Measurements from ENCODE around the gene IL27RA. TPM values are rescaled to one million over a fixed set of nuclear protein-coding genes. Genes with fewer than 3 reads are reported as not detected.

IL27RA gene
- total and polyA plus RNA-seq, 2 experiments from 2014 or later, result 7.7 to 11.4 TPM

GRCh38 chr19:14059093-14059480 is 27.5 kb downstream of the IL27RA start:
- H3K4me2 ChIP-seq, result peak overlapping the region; percentile 73
- H3K4me1 Mint-ChIP-seq, result peaks cover 14% of the 10 kb centered on the region
- peak; percentile 83 for DNase-seq (ENCODE audit: low spot score)

GRCh38 chr19:14059652-14060155 is 28.1 kb downstream of the IL27RA start:
- no peak overlapping the region for H3K4me3 Mint-ChIP-seq
- Histone ChIP-seq H4K20me1 (replicated peaks; ENCODE audit: insufficient read depth) (no peaks in the 10 kb centered on the region; the same call in 1 of the 2 replicates), H2AFZ (no peak overlapping the region), H3K27me3 (ENCODE audit: insufficient read depth) (peaks cover 25% of the 10 kb centered on the region), H3K36me3 (ENCODE audit: insufficient read depth) (no peaks in the 10 kb centered on the region), H3K27ac (ENCODE audit: low read depth) (no peak overlapping the region), H3K4me1 (ENCODE audit: insufficient read depth) (peaks cover 8% of the 10 kb centered on the region; the same call in 1 of the 2 replicates), H3K4me3 (no peak overlapping the region), H3K4me2 (no peak overlapping the region), H3F3A (replicated peaks; ENCODE audit: low read depth) (no peaks in the 10 kb centered on the region; the same call in 1 of the 2 replicates), H3K9me2 (ENCODE audit: insufficient read depth) (no peaks in the 10 kb centered on the region), H3K79me2 (replicated peaks; ENCODE audit: insufficient read depth) (no peaks in the 10 kb centered on the region)
- ATAC-seq, result no peak
- H3K9me3 Mint-ChIP-seq, result no peaks in the 10 kb centered on the region
- peaks cover 32% of the 10 kb centered on the region for H3K27me3 Mint-ChIP-seq (ENCODE audit: insufficient read depth, low read depth, poor library complexity)
- peaks cover 2% of the 10 kb centered on the region; the same call in 1 of the 3 replicates for H3K36me3 Mint-ChIP-seq (ENCODE audit: low read depth)
- no peak for DNase-seq (ENCODE audit: low spot score)
- H3K27ac Mint-ChIP-seq, result no peak overlapping the region
- H3K4me1 Mint-ChIP-seq, result peaks cover 14% of the 10 kb centered on the region
- TF ChIP-seq ZNF331 (CRISPR knock-in tag; IDR thresholded peaks at IDR 0.05; ENCODE audit: low read depth) (no peak), ZNF114 (CRISPR knock-in tag; IDR thresholded peaks at IDR 0.05) (no peak), CTCF (conservative IDR thresholded peaks at IDR 0.05; ENCODE audit: low read depth in 2 of 2) (no peak), STAT1 (IDR thresholded peaks at IDR 0.05; ENCODE audit: unreplicated experiment) (no peak), EZH2phosphoT487 (IDR thresholded peaks at IDR 0.05; ENCODE audit: unreplicated experiment) (no peak), JUNB (IDR thresholded peaks at IDR 0.05; ENCODE audit: unreplicated experiment) (no peak)
- TF ChIP-seq, protein P1, sequence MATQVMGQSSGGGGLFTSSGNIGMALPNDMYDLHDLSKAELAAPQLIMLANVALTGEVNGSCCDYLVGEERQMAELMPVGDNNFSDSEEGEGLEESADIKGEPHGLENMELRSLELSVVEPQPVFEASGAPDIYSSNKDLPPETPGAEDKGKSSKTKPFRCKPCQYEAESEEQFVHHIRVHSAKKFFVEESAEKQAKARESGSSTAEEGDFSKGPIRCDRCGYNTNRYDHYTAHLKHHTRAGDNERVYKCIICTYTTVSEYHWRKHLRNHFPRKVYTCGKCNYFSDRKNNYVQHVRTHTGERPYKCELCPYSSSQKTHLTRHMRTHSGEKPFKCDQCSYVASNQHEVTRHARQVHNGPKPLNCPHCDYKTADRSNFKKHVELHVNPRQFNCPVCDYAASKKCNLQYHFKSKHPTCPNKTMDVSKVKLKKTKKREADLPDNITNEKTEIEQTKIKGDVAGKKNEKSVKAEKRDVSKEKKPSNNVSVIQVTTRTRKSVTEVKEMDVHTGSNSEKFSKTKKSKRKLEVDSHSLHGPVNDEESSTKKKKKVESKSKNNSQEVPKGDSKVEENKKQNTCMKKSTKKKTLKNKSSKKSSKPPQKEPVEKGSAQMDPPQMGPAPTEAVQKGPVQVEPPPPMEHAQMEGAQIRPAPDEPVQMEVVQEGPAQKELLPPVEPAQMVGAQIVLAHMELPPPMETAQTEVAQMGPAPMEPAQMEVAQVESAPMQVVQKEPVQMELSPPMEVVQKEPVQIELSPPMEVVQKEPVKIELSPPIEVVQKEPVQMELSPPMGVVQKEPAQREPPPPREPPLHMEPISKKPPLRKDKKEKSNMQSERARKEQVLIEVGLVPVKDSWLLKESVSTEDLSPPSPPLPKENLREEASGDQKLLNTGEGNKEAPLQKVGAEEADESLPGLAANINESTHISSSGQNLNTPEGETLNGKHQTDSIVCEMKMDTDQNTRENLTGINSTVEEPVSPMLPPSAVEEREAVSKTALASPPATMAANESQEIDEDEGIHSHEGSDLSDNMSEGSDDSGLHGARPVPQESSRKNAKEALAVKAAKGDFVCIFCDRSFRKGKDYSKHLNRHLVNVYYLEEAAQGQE (IDR thresholded peaks at IDR 0.05; ENCODE audit: unreplicated experiment), result no peak
- TF ChIP-seq, protein P2, sequence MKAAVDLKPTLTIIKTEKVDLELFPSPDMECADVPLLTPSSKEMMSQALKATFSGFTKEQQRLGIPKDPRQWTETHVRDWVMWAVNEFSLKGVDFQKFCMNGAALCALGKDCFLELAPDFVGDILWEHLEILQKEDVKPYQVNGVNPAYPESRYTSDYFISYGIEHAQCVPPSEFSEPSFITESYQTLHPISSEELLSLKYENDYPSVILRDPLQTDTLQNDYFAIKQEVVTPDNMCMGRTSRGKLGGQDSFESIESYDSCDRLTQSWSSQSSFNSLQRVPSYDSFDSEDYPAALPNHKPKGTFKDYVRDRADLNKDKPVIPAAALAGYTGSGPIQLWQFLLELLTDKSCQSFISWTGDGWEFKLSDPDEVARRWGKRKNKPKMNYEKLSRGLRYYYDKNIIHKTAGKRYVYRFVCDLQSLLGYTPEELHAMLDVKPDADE (IDR thresholded peaks at IDR 0.05), result no peak

More at GRCh38 chr19:14059093-14059480, 27.5 kb downstream of the IL27RA start:
- Mint-ChIP-seq H3K27me3 (ENCODE audit: insufficient read depth, low read depth, poor library complexity) (peaks cover 32% of the 10 kb centered on the region), H3K4me3 (peak overlapping the region; percentile 84), H3K36me3 (ENCODE audit: low read depth) (peaks cover 2% of the 10 kb centered on the region; the same call in 1 of the 3 replicates), H3K27ac (no peak overlapping the region), H3K9me3 (no peaks in the 10 kb centered on the region)
- H4K20me1 ChIP-seq (replicated peaks; ENCODE audit: insufficient read depth), result no peaks in the 10 kb centered on the region; the same call in 1 of the 2 replicates
- no peaks in the 10 kb centered on the region; the same call in 1 of the 2 replicates for H3F3A ChIP-seq (replicated peaks; ENCODE audit: low read depth)
- no peaks in the 10 kb centered on the region for H3K36me3 ChIP-seq (ENCODE audit: insufficient read depth)
- peaks cover 8% of the 10 kb centered on the region; the same call in 1 of the 2 replicates for H3K4me1 ChIP-seq (ENCODE audit: insufficient read depth)
- no peak overlapping the region for H3K27ac ChIP-seq (ENCODE audit: low read depth)
- peaks cover 25% of the 10 kb centered on the region for H3K27me3 ChIP-seq (ENCODE audit: insufficient read depth)
- peak; percentile 43 for ATAC-seq
- H3K4me3 ChIP-seq, result peak overlapping the region; percentile 74; the same call in 1 of the 2 replicates
- no peaks in the 10 kb centered on the region for H3K9me2 ChIP-seq (ENCODE audit: insufficient read depth)
- H2AFZ ChIP-seq, result no peak overlapping the region
- H3K79me2 ChIP-seq (replicated peaks; ENCODE audit: insufficient read depth), result no peaks in the 10 kb centered on the region
- peak; percentile 75 to 86 for TF ChIP-seq CTCF (conservative IDR thresholded peaks at IDR 0.05; ENCODE audit: low read depth in 2 of 2)
- no peak for TF ChIP-seq ZNF114 (CRISPR knock-in tag; IDR thresholded peaks at IDR 0.05)

All from GM23338 (cell line).